ENCODE results near the gene MPEG1.

MPEG1 gene

DNA sequence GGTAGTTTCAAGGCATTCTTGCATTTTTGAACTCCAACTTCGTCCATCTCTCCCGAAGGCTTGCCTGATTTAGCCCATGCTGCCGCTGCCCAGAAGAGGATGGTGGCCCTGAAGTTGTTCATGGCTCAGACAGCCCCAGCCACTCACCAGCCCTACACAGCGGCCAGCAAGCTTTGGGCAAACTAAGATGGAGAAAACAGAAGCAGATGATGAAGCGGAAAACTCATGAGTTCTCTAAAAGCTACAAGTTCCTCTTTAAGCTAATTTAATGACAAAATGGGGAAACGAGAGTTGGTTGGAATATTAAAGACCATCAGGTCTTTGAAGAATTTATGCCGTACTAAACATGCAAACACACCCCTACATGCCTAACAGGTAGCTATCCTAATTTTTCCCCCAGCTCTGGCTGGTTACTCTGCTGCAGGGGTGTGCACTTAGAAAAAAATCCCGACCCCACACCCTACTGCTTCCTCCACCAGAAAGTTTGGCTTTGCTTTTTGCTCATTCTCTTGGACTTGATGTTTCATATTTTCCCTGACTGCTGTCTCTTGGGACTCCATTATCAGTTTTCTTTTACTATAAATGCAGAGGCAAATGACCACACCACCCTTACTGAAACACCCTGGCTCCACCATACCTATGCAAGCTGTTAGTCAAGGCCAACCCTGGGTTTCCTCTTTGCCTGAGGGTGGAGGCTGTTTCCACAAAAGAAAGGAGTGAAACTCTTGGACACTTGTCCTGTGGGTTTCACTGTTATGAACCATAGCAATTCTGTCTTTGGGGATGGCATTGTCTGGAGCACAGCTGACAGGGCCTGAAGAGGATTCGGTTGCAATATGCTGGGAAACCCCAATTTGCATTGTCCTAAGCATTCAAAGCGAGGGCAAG, at the start of gene MPEG1:
Gene MPEG1 (minus strand): TSS at position 184 of the 888 bp plus-strand sequence. CDS start 62 bp downstream, at position 122.
- DNase-seq, result peak; percentile 94

DNA sequence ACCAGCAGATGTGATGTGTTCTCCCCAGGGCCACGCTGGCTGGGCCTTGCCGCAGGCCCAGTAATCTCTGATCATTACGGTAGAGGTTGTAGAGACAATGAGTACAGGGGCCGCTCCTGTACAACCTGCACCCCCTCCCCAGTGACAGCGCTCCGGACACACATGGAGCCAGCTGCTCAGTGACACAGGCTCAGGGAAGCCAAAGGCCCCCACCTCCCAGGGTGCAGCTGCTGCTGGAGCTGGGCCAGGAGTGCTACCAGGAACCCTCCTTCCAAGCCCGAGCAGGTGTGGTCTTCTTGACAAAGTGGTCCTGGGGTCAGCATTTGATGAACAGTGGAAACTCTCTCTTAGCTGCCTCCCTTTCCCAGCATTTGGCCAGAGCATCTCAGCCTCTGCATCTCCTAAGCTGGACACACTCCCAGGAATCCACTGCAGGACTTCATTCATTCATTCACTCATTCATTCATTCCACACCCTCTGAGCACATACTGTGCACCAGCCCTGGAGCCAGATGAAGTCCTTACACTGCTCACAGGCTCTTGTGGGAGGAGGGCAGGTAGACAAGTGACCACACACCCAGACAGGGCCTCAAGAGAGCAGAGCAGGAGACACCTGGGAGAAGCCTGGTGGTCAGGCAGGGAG, 49.6 kb upstream of the MPEG1 start:
- no peak for DNase-seq

DNA sequence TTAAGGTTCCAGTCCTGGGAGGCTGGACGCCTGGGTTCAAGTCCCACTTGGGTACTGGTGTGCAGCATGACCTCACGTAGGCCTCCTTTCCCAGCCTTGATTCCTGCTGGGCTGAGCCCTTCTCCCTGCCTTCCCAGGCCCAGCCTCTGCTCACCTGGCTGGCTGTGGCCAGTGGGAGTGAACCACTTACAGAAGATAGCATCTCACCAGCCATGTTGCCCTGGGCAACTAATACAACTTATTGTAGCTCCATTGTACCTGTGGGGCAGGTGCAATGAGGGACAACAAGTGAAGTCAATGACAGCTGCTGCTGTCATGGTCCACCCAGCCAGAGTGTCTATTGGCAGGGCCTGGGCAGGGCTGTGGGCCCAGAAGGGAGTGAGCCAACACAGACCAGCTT, 48.4 kb upstream of the MPEG1 start:
- no peak for DNase-seq

GRCh38 chr11:59259867-59260475, 47.2 kb upstream of the MPEG1 start:
- DNase-seq, result no peak

DNA sequence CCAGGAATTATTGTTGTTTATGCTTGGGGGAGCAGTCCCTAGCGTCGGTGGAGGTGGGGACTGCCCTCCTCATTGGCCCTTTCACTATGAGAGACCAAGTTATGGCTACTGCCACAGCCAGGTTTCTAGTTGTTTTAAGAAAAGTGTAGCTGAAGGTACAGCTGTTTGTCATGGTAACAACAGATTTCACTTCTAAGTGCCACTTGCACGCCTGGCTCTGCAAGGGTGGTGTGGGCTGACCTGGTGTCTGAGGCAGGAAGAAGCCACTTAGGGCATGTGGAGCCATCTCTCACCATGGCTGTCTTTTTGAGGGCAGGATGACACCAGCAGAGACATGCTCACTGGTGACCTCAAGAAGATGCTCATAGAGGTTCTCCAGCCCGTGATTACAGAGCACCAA, 46.3 kb upstream of the MPEG1 start:
- no peak for DNase-seq

DNA sequence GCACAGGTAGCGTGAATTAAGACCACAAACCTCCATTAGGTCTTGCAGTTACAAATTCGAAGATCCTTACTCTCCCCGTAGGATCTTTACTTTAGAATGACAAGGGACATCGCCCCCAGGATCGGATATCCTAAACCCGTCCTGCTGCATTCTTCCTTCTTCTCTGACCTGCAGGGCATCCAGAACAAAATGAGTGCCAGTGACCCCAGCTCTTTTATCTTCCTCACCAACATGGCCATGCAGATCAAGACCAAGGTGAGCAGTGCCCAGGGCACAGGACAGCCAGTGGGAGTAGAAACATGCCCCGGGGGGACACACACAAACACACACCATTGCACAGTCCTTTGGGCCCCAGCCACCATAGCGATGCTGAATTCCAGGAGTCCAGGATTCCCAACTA, 42.6 kb upstream of the MPEG1 start:
- DNase-seq, result no peak

DNA sequence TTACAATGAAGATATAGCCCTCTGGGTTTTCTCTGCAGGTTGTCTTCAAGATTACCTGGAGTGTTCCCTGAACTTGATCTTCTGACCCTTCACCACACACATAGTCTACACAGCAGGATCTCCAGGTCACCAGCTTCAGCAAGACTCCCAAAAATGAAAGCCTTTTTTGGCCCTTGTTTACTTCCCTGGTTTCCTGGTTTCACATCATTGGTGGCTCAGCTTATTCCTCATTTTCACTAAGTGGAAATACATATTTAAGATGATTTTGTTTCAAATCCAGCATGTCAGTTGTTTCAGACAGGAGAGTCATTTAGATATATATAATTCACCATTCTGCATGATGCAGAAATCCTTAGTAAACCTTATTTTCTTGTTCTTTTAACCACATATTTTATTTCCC, 41.6 kb upstream of the MPEG1 start:
- peak; percentile 54 for DNase-seq

GRCh38 chr11:59253001-59253400, 40.3 kb upstream of the MPEG1 start:
- no peak for DNase-seq

- no peak for DNase-seq
Measured at GRCh38 chr11:59249535-59249934, 36.8 kb upstream of the MPEG1 start.

DNA sequence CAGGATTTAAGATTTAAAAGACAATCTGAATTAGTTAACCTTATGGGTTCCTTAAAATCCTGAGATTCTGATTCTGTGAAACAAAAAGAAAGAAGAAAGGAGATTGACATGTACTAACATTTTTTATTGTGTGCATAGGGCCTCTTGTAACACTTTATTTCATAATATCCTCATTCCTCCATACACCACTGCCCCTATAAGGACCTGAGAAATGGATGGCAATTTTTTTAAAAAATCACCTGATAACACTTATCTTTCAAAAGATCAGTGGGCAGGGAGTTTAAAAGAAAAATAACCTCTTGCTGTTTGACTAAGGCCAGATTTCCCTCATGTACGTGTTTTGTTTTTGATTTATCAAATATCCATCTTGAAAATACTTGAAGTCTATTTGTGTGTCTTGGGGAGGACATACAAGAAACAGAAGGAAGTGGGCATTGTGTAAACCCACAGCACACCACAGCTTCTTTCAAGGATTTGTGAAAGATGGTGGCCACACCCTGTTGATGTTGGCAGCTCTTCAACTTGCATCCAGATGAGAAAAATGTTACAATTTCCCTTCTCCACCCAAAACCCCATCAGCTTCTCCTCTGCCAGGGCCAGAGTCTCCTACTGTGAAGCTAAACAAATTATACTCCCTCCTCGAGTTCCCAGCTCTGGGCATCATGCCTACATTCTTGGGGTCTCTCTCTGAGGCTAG, 35.0 kb upstream of the MPEG1 start:
- DNase-seq, result peak; percentile 93

GRCh38 chr11:59243633-59244032, 30.9 kb upstream of the MPEG1 start:
- no peak for DNase-seq

DNA sequence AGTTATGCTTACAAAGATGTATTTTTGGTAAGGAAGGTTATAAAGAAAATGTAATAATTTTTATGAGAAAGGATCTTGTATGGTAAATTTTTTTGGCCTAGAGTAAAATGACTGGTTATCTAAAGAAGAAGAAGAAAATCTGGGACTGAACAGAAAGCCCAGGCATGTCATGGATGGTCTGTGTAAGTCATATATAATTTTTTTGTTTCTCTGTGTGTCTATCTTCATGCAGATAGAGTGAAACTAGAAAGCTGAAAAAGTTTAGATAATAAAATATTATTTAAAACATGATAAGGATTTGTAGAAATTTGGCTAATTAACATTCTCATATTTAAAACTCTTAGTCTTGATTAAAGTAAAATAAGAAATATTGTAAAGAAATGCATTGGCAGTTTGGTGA, 27.6 kb upstream of the MPEG1 start:
- no peak for DNase-seq

- DNase-seq, result no peak
Measured at GRCh38 chr11:59226396-59226795, 13.7 kb upstream of the MPEG1 start.

DNA sequence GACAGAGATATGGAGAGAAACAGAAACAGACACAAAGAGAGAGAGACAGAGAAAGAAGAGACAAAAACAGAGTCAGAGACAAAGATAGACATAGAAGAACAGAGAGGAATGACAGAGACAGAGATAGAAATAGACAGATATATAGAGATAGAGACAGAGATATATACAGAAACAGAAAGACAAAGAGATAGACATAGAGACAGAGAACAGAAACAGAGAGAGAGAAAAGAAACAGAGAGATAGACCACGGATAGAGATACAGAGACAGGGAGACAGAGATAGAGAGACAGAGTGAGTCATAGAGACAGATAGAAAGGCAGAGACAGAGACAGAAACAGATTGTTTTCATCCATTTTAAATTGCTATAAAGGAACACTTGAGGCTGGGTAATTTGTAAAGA, 12.3 kb upstream of the MPEG1 start:
- no peak for DNase-seq

GRCh38 chr11:59224351-59224928, 11.7 kb upstream of the MPEG1 start:
- peak; percentile 77 for DNase-seq

- peak; percentile 66 for DNase-seq
Measured at GRCh38 chr11:59223611-59224010, 10.9 kb upstream of the MPEG1 start.

DNA sequence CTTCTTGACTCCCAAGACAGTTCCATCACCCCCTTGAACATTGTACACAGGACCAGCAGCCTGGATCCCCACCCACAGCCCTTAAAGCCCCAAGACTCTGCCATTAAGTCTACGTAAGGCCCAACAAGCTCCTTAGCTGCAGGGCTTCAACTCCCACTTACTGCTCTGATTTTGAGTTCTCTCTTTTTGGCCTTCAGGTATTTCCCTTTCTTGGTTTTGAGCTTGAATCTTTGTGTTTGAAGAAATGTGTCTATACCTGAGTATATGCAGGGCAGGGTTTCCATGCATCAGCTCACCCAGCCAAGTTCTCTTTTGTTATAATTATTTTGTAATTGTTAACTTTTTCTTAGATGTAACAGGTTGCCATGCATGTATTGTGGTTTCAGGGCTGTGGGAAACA, 10.4 kb upstream of the MPEG1 start:
- DNase-seq, result no peak

DNA sequence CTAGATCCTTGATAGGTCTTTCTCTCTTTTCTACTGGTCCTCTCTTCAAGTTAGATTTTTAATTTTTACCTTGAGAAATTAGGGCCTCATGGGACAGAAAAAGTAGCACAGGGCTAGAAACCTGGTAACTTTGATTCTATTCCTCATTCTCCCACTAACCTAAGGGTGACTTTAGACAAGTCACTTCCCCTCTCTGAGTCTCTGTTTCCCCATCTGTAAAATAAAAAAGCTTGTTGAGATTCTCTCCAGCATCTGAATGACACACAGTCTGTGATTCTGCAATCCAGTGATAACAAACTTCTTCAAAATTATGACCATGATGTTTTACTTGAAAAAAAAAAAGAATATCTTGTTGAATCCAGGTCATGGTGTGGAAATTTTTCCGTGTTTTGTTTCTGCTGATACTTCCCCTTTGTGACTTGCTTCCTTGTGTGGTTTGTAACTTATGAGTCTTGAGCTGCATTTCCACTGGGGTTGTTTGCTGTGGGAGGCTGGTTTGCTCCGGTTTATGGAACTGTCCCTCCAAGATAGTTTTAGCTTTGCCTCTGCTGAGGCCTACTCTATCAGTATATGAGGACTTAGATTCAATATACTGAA, 9.8 kb upstream of the MPEG1 start:
- peak; percentile 95 for DNase-seq

GRCh38 chr11:59221441-59221840, 8.7 kb upstream of the MPEG1 start:
- no peak for DNase-seq

GRCh38 chr11:59219836-59220235, 7.1 kb upstream of the MPEG1 start:
- no peak for DNase-seq

DNA sequence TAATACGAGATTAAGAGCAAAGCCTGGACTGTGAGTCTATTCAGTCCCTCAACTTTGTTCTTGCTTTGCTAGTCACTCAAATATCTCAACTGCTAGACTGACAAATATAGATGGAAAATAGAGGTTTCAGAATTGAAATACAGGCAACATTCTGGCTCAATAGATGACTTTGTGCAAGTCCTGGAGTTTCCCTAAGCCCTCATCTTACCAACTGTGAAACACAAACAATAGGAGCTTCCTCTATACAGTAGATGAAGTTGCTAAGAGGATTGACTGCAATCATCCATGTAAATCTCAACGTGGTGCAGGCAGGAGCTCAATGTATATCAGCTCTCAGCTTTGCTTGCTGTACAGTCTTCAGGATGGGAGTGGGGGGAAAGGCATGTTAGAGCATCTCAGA, 6.2 kb upstream of the MPEG1 start:
- DNase-seq, result peak; percentile 36

DNA sequence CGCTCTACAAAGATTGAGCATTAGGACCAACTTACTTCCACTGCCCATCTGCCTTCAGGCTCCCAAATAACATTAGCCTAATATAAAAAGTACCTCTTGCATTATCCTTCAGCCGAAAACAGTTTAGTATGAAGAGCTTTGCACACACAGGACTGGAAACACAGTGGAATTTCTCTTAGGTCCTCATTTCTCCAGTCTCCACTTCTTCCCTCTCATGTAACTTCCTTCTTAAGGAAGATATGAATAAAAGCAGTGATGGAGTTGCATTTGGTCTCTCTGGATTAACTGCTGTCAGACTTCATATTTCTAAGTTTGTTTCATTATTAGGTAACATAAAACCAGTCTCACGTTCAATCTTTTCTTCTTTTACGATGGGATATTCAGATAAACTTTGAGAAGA, 5.6 kb upstream of the MPEG1 start:
- peak; percentile 10 for DNase-seq
